Hindlimb muscle (tissue), 1 donor: ENCODE data around the gene ZNF428. TPM values are rescaled to one million over a fixed set of nuclear protein-coding genes. Genes with fewer than 3 reads are reported as not detected.
A peak's percentile ranks its signal among the peaks of the same experiment; 100 is the strongest.
"Not testable (repeated sequence)": the region's sequence is repeated elsewhere in the genome, so short reads cannot be mapped to it uniquely, and the experiment has no call there.

Experiments used
- DNase-seq: peaks from one replicate; pipeline ENCODE4 v3.0.0-alpha.2; 2013
- polyA plus RNA-seq: library from polyadenylated mRNA; unstranded; fragments of 120-200 nt; gene quantifications from one replicate; pipeline ENCODE4 v1.2.1, GENCODE V29; 2013; ENCODE audit not compliant: insufficient read length

Gene ZNF428, protein sequence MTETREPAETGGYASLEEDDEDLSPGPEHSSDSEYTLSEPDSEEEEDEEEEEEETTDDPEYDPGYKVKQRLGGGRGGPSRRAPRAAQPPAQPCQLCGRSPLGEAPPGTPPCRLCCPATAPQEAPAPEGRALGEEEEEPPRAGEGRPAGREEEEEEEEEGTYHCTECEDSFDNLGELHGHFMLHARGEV
- polyA plus RNA-seq: 64.9 TPM

DNA sequence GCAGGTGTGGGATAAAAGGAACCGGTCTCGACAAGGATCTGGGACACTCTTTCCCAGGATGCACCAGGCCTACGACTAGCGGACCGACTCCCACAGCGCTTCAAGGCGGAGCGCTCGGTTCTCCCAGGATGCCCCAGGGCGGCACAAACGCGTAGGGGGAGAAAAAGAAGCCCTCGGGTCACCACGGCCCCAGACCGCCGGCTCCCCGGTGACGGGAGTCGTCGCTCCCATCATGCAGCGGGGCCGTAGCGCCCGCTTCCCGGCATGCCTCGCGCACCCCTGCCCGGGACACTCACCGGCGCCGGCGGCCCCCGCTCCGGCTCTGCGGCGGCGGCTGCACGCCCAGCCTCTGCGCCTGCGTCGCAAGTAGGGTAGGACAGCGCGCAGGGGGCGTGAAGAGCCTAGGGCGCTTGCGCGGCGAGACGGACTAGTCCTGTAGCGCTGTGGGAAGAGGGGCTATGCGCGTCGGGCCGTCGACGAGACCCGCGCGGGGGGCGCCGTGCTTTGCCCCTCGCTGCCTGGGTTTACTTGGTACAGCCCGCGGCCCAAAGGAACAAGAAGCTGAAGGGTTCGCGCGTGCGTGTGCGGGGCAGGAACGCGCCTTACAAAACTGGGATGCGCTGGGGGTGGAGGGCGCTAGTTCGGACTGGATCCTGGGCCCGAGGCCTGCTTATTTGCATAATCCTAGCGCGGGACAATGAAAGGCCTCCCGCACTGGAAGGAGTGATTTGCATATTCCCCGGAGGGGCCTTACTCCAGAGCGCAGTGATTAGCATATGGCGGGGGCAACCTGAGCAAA is at the start of gene ZNF428:
TSS of gene ZNF428 (minus strand) at position 368 of the 799 bp plus-strand sequence. CDS start 5,325 bp downstream, outside the sequence.
- peak; percentile 94 for DNase-seq

DNA sequence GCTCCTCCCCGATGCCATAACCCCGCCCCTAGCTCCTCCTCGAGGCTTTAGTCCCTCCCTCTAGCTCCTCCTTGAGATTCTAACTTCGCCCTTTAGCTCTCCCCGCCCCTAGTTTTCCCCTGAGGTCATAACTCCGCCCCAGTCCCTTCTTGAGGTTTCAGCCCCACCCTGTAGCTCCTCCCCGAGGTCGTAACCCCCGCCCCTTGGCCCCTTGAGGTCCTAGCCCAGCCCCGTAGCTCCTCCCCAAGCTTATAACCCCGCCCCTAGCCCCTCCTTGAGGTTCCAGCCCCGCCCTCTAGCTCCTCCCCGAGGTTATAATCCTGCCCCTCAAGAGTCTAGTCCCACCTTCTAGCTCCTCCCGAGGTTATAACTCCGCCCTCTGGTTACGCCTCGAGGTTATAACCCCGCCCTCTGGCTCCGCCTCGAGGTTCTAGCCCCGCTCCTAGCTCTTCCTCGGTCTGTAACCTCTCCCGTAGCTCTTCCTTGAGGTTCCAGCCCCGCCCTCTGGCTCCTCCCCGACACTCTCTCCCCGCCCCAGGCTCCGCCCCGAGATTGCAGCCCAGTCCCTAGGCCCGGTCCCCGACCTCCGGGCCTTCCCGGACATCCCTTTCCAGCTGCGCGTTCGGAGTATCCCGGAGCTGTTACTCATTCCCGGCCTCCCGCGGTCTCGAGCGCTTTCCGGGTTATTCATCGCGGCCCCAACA is 49.1 kb upstream of the ZNF428 start:
- peak; percentile 96 for DNase-seq

DNA sequence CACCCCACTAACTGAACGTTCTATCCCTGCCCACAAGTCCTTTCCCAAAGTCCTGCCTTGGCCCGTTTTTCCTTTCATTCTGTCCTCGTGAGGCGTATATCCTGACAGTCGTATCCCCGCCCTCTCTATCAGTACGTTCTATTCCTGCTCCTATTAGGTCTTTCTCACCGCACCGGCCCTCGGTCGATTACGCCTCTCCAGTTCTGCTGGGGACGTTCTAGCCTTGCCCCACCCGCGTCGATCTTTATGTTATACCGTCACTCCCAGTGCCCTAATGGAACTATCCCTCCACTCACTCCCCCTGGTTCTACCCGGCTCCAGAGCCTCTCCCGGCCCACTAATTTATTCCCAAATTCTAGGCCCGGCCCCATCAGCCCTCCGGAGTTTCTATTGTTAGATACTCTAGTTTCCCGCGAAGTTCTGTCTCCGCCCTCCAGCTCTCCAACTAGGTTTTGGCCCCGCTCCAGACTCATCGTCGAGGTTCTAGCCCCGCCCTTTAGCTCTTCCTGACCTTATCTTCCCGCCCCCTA is 48.5 kb upstream of the ZNF428 start:
- no peak for DNase-seq

DNA sequence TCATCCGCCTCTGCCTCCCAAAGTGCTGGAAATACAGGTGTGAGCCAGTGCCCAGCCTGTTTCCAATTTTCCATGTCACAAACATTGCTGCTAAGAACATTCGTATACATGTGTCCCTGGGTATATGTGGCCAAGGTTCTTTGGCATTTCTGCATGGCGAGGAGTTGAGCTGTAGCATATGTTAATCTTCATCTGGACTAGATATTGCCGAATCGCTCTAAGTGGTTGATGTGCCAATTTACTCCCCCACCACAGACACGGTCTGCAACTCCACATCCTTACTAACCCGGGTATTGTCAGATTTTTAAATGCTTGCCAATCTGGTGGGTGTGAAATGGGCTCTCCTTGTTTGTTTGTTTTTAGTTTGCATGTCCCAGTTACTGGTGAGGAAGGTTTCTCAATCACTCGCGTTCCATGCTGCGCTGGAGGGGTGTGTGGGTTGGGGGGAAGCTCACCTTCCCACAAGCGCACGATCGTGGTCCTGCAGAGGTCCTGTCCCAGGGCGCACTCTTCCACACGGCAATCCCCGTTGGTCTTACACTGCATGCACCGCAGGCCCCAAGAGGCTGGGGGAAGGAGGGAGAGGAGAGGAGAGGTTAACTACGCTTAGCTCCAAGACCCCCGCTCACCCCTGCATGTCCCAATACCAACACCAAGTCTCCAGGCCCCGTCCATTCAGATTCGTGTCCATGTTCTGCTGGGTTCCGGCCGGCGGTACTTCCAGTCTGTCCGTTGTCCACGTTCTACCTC is 47.9 kb upstream of the ZNF428 start:
- DNase-seq: no peak

DNA sequence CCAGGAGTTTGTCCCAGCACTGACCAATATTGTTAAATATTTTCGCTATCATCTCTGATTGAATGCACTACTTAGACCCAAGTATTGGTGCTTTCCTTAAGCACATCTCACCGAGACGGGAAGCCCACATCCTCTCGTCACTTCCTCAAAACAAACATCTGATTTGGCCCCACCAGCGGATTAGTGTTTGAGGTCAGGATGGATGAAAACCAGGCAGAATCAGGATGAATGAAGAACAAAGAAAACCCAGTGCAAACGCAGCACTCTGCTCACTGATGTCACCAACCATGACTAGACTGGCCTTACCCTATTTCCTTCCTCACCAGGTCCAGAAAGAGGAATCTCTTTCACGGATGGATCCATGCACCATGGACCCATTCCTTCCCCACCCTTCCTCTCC is 44.6 kb upstream of the ZNF428 start:
- no peak for DNase-seq

DNA sequence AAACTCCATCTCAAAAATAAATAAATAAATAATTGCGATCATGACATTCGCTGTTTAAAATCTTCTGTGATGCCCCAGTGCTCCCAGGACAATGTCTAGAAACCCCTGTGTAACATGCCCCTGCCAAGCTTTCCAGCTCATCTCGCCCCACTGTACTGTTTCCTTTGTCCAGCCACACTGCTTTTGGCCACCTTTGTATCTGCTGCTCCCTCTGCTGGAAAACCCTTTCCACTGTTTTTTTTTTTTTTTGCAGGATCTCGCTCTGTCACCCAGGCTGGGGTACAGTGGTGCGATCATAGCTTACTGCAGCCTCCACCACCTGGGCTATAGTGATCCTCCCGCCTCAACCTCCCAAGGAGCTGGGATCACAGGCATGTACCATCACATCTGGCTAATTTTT is 43.1 kb upstream of the ZNF428 start:
- no peak for DNase-seq

DNA sequence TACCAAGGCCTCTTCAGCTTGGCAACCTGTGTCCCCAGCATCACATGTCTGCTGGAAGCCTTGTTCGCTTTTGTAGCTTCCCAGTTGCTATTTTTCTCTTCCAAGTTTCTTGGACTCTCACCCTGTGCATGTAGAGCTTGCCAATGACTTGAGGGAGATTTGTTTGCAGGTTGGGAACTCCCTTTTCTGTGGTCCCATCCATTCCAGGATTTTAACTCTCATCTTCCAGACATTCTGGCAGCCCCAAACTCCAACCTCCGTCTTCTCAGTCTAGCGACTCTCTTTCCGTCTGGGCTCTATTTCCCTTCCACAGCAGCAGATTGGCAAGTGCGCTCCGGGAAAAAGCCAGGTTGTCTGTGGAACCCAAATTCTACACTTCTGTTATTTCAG is 41.5 kb upstream of the ZNF428 start:
- peak; percentile 73 for DNase-seq

DNA sequence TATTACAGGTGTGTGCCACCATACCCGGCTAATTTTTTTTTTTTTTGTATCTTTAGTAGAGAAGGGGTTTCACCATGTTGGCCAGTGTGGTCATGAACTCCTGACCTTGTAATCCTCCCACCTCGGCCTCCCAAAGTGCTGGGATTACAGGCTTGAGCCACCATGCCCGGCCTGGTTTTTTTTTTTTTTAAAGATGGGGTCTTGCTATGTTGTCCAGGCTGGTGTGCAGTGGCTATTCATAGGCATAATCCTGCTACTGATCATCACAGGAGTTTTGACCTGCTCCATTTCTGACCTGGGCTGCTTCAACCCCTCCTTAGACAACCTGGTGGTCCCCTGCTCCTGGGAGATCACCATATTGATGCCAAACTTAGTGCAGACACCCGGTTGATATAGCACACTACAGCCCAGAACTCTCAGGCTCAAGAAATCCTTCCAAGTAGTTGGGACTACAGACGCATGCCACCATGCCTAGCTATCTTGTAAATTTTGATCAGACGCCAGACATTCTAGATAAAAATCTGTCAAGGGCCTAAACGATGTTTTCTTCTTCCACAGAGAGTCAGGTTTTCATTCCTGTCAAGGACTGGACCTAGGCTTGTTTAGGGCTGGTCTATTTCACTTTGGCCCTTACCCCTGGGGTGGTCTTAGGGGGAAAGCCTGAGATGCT is 41.0 kb upstream of the ZNF428 start:
- no peak for DNase-seq

DNA sequence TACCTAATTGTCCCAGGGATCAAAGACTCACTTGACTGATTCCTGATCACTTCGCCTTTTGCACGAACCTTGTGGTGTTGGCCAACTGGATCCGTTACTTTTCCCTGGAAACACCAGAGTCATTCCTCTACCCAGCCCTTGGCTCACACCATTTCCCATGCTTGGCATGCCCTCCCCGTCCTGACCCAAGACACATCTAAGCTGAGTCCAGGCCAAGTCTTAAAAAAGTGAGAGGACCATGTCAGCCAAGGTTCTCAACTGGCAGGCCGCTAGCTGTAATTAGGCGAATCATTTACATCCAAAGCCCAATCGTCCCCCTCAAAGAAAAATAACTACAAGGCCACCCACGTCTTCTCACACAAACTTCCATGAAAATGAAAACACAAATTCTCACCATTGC is 39.1 kb upstream of the ZNF428 start:
- DNase-seq: no peak

DNA sequence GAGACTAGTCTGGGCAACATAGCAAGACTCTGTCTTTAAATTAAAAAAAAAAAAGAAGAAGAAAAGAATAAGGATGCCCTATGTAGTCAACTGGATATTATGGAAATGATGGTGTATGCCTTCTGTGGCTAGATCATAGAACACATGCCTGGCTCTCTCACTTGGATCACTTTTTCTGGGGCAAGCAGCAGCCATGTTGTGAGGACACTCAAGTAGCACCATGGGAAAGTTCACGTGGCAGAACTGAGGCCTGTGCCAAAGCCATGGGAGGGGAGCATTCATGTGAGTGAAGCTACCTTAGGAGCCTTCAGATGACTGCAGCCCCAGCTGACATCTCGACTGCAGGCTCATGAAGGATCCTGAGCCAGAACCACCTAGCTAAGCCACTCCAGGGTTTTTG is 38.6 kb upstream of the ZNF428 start:
- no peak for DNase-seq

DNA sequence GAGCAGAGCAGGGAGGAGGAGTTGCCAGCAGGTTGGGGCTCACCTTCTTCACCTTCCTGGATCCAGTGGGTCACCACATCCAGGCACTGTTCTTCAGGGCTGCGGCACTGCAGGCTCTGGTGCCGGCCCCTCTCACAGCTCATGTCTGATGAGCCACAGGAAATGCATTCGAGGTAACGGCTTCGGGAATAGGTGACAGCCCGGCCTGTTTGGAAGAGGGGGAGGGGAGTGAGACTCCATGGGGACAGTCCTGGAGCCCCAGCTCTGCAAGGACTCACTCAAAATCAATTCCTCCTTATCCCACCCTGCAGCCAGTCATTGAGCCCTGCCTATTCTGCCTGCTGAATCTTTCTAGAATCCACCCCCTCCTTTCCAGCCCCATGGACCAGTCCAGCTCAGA is 37.0 kb upstream of the ZNF428 start:
- DNase-seq: no peak

DNA sequence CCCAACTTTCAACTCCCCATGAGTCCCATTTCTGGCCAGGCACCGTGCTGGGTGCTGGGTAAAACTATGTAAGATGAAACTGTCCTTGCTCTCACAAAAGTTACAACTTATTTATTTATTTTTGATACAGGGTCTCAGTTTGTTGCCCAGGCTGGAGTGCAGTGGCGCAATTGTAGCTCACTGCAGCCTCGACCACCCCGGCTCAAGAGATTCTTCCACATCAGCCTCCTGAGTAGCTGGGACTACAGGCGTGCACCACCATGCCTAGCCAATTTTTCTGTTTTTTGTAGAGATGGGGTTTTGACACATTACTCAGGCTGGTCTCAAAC is 33.1 kb upstream of the ZNF428 start:
- DNase-seq: no peak

DNA sequence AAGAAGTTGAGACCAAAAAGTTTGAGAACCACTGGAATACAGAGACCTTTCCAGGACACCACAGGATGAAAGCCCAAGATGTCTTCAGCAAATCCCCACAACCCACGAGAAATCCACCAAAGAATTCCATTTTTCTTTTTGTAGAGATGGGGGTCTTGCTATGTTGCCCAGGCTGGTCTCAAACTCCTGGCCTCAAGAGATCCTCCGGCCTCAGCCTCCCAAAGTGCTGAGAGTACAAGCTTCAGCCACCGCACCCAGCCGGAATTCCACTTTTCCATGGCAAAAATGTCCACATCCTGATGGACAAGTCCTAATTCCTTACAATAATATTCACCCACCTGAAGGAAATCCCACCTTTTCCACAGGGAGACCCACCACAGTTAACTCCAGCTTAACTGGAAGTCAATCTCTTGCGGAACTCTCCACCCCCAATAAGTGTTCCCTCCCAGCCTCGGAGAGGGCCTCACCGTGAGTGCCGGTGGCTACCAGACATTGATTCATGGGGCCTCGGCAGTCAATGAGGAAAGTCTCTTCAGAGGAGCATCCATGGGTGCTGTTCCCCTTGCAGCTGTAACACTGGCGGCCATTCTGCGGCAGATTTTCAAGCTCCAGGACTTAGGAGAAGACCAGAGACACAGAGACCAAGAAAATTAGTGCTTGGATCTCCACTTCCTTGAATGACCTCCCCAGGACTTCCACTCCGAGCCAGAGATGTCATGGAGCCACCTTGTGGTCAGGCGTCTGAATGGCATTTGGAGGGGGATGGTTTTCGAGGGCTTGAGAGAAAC is 32.5 kb upstream of the ZNF428 start:
- peak; percentile 55 for DNase-seq

DNA sequence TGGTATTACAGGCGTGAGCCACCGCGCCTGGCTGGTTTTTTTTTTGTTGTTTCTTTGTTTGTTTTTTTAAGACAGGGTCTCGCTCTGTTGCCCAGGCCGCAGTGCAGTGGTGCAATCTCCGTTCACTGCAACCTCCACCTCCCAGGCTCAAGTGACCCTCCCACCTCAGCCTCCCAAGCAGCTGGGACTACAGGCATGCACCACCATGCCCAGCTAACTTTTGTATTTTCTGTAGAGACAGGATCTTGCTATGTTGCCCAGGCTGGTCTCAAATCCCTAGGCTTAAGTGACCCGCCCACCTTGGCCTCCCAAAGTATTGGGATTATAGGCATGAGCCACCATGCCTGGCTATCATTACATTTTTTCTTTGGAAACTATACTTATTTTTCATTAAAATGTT is 30.8 kb upstream of the ZNF428 start:
- DNase-seq: not testable (repeated sequence)

DNA sequence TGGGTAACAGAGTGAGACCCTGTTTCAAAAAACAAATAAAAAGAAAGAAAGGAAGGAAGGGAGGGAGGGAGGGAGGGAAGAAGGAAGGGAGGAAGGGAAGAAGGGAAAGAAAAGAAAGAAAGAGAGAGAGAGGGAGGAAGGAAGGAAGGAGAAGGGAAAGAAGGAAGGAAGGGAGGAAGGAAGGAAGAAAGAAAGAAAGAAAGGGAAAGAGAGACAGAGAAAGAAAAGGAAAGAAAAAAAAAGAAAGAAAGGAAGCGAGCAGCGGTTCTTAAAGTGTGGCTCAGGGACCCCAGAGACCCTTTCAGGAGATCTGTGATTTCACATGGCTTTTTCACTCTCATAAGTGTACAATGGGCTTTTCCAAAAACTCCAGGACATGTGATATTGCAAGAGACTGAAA is 30.1 kb upstream of the ZNF428 start:
- DNase-seq: no peak

DNA sequence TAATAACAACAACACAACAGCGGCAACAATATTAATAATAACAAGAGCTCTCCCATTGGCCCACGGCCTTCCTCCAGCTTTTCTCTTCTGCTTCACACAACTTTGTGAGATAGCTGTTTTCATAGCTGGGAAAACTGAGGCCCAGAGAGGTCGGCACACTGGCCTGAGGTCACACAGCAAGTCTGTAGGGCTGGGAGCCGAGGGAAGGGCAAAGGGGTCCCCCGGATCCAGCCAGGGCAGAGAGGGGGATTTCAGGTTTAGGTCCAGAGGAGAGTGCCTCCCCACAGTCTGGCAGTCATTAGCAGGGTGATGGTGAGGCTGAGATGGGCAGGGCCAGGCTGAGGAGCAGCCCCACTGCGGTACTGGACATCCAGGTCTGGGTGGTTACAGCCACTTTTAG is 29.2 kb upstream of the ZNF428 start:
- DNase-seq: no peak

DNA sequence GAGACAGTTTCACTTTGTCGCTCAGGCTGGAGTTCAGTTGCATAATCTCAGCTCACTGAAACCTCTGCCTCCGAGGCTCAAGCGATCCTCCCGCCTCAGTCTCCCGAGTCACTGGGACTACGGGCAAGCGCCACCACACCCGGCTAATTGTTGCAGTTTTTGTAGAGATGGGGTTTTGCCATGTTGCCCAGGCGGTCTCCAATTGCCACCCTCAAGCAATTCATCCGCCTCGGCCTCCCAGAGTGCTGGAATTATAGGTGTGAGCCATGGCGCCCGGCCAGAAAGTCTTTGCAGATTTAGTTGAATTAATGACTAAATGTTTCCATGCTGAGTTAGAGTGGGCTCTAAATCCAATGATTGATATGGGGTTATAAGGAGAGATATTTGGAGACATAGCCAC is 24.8 kb upstream of the ZNF428 start:
- no peak for DNase-seq

DNA sequence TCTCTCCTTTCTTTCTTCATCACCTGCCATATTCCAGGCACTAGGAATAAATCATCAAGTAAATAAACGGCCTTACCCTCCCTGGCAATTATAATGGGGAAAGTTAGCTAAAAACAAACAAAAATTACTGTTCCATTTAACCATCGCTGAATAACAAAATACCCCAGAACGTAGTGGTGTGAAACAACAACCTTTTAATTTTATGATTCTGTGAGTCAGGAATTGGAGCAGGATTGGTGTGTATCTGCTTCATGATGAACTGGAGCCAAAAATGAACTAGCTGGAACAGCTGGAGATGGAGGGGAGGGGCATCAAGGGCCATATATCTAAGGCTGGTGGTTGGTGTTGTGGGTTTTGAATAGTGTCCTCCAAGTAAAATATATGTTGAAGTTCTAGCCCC is 23.9 kb upstream of the ZNF428 start:
- no peak for DNase-seq

DNA sequence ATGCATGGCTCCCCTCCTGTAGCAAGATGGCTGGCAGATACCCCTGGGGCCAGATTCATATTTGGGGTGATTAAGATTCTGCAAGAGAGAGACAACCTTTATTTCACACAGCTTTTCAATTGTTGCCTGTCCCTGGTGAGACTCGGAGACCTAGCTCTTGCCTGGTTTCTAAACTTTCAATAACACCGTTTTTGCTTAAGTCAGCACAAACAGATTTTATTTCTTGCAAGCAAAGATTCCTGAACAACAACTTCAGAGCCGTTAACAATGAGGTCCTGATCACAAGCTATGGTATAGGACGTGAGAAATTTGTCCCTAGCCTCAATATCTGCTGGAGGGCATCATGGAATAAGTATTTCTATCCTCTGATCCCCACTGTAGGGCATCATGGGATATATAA is 23.1 kb upstream of the ZNF428 start:
- DNase-seq: no peak

DNA sequence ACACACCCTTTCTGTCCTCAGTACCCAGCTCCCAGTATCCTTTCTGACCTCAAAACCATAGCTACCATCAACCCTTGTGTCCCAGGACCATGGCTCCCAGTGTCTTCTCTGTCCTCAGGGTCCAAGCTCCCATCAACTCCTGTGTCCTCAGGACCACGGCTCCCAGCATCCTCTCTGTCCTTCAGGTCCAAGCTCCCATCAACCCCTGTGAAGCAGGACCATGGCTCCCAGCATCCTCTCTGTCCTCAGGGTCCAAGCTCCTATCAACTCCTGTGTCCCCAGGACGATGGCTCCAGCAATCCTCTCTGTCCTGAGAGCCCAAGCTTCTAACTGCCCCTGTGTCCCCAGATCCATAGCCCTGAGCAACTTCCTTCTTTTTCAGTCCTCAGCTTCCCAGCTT is 21.9 kb upstream of the ZNF428 start:
- no peak for DNase-seq

DNA sequence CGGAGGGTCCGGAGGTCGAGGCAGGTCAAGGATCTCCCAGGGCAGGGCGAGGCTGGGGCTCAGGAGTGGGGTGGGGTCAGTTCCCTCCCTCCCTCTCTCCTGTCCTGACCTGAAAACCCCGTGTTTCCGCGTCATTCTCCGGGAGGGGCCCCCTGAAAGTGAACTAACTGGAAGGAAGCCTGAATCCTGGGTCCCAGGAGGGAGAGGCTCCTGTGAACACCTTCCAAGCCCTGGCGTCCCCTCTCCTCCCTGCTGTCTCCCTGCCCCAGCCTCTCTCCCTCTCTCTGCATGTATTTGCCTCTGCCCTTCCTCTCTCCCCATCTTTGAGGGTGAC is 21.0 kb upstream of the ZNF428 start:
- DNase-seq: no peak
